ENCODE measurements around the gene MRPL48. TPM values are rescaled to one million over a fixed set of nuclear protein-coding genes. Genes with fewer than 3 reads are reported as not detected.
A peak's percentile ranks its signal among the peaks of the same experiment; 100 is the strongest.

Gene MRPL48
- total and polyA plus RNA-seq, 7 experiments from 2014 or later: 20.3 to 88.7 (median 27.9) TPM

- ATAC-seq (no peak), DNase-seq (no peak)
- peaks cover 33 to 49% (median 40%) of the 10 kb centered on the region in 7 donors for H3K4me1 Mint-ChIP-seq
- no peak overlapping the region for H3K27ac ChIP-seq (ENCODE audit: low read depth, low read length)
- no peak overlapping the region for H3K4me3 ChIP-seq (ENCODE audit: low read length)
- intact Hi-C loops (cut with micrococcal nuclease): no loop called here
- H3K4me3 Mint-ChIP-seq: peak overlapping the region in 1 of 10 donors; percentile 98
- ChIA-PET CTCF (no interaction called here), POLR2A (interaction anchor here (1.0 kb wide), 1 partner anchor 22 kb away, joined by 3 read pairs; no protein-coding TSS in a partner anchor)
- H3K27me3 Mint-ChIP-seq: no peaks in the 10 kb centered on the region
- peaks cover 0 to 7% (median 0%) of the 10 kb centered on the region in 3 experiments for H3K36me3 ChIP-seq (ENCODE audit: control insufficient read depth in 2 of 3, insufficient read depth in 3 of 3, low read length in 3 of 3)
- H3K27me3 ChIP-seq (ENCODE audit: control insufficient read depth in 2 of 2, insufficient read depth in 2 of 2, low read length in 2 of 2): no peaks in the 10 kb centered on the region
- H3K9me3 Mint-ChIP-seq: no peaks in the 10 kb centered on the region
- peaks cover 0 to 22% (median 5%) of the 10 kb centered on the region in 5 donors for H3K36me3 Mint-ChIP-seq
- H3K27ac Mint-ChIP-seq: no peak overlapping the region
- H3K9me3 ChIP-seq (ENCODE audit: control insufficient read depth in 2 of 3, low read length in 3 of 3): no peaks in the 10 kb centered on the region
- peaks cover 14 to 15% of the 10 kb centered on the region in 2 donors for H3K4me1 ChIP-seq (ENCODE audit: control insufficient read depth in 2 of 2, insufficient read depth in 2 of 2, low read length in 2 of 2)
Measured at GRCh38 chr11:73757598-73757997, 30.1 kb upstream of the MRPL48 start.

- no peak overlapping the region for H3K27ac ChIP-seq (ENCODE audit: low read depth, low read length)
- peaks cover 30 to 45% (median 39%) of the 10 kb centered on the region in 7 donors for H3K4me1 Mint-ChIP-seq
- DNase-seq (no peak), ATAC-seq (no peak)
- ChIA-PET CTCF (no interaction called here), POLR2A (interaction anchor here (0.8 to 1.0 kb wide), 2 partner anchors 12 to 21 kb away, joined by 3 read pairs; no protein-coding TSS in a partner anchor)
- peak overlapping the region; percentile 70 to 98 (median 94) for H3K4me3 Mint-ChIP-seq
- H3K27ac Mint-ChIP-seq: peak overlapping the region in 1 of 9 donors; percentile 56
- intact Hi-C loops (cut with micrococcal nuclease): no loop called here
- peak overlapping the region; percentile 87 for H3K4me3 ChIP-seq (ENCODE audit: low read length)
- no peaks in the 10 kb centered on the region for H3K9me3 Mint-ChIP-seq
- H3K4me1 ChIP-seq (ENCODE audit: control insufficient read depth in 2 of 2, insufficient read depth in 2 of 2, low read length in 2 of 2): peaks cover 14 to 15% of the 10 kb centered on the region in 2 donors
- H3K36me3 Mint-ChIP-seq: peaks cover 0 to 22% (median 5%) of the 10 kb centered on the region in 5 donors
- no peaks in the 10 kb centered on the region for H3K27me3 Mint-ChIP-seq
- H3K9me3 ChIP-seq (ENCODE audit: control insufficient read depth in 2 of 3, low read length in 3 of 3): no peaks in the 10 kb centered on the region
- peaks cover 0 to 7% (median 0%) of the 10 kb centered on the region in 3 experiments for H3K36me3 ChIP-seq (ENCODE audit: control insufficient read depth in 2 of 3, insufficient read depth in 3 of 3, low read length in 3 of 3)
- H3K27me3 ChIP-seq (ENCODE audit: control insufficient read depth in 2 of 2, insufficient read depth in 2 of 2, low read length in 2 of 2): no peaks in the 10 kb centered on the region
Measured at GRCh38 chr11:73758451-73758850, 29.2 kb upstream of the MRPL48 start.

GRCh38 chr11:73759610-73760134 is 28.0 kb upstream of the MRPL48 start:
- H3K36me3 ChIP-seq (ENCODE audit: control insufficient read depth in 2 of 3, insufficient read depth in 3 of 3, low read length in 3 of 3): peaks cover 0 to 7% (median 0%) of the 10 kb centered on the region in 3 experiments
- Mint-ChIP-seq H3K4me3 (peak overlapping the region; percentile 89 to 98 (median 94)), H3K36me3 (peaks cover 0 to 20% (median 0%) of the 10 kb centered on the region in 5 donors), H3K4me1 (peaks cover 19 to 40% (median 32%) of the 10 kb centered on the region in 7 donors), H3K27ac (peak overlapping the region; percentile 66 to 95 (median 92)), H3K27me3 (no peaks in the 10 kb centered on the region), H3K9me3 (no peaks in the 10 kb centered on the region)
- intact Hi-C loops (cut with micrococcal nuclease): loop anchor here in 1 of 2 donors (5.0 to 10.0 kb wide), 2 partner anchors 385 to 988 kb away; partner anchors contain the start of genes RELT and RNF169
- DNase-seq (peak in 2 of 9 donors; percentile 8 to 9), ATAC-seq (no peak)
- no peaks in the 10 kb centered on the region for H3K27me3 ChIP-seq (ENCODE audit: control insufficient read depth in 2 of 2, insufficient read depth in 2 of 2, low read length in 2 of 2)
- H3K27ac ChIP-seq (ENCODE audit: low read depth, low read length): peak overlapping the region; percentile 89
- peaks cover 14 to 15% of the 10 kb centered on the region in 2 donors for H3K4me1 ChIP-seq (ENCODE audit: control insufficient read depth in 2 of 2, insufficient read depth in 2 of 2, low read length in 2 of 2)
- POLR2A ChIA-PET: interaction anchor here (1.1 to 9.7 kb wide), 2 partner anchors 18 to 112 kb away, joined by 3 to 162 read pairs; no protein-coding TSS in a partner anchor
- peak overlapping the region; percentile 87 for H3K4me3 ChIP-seq (ENCODE audit: low read length)
- H3K9me3 ChIP-seq (ENCODE audit: control insufficient read depth in 2 of 3, low read length in 3 of 3): no peaks in the 10 kb centered on the region
- CTCF ChIA-PET: no interaction called here

GRCh38 chr11:73760135-73760678 is 27.5 kb upstream of the MRPL48 start:
- no peaks in the 10 kb centered on the region for H3K9me3 ChIP-seq (ENCODE audit: control insufficient read depth in 2 of 3, low read length in 3 of 3)
- intact Hi-C loops (cut with micrococcal nuclease): loop anchor here in 1 of 2 donors (5.0 to 10.0 kb wide), 2 partner anchors 385 to 987 kb away; partner anchors contain the start of genes RELT and RNF169
- Mint-ChIP-seq H3K9me3 (no peaks in the 10 kb centered on the region), H3K27ac (peak overlapping the region; percentile 73 to 95 (median 92)), H3K4me1 (peaks cover 19 to 40% (median 32%) of the 10 kb centered on the region in 7 donors), H3K4me3 (peak overlapping the region; percentile 89 to 98 (median 94)), H3K36me3 (peaks cover 0 to 20% (median 0%) of the 10 kb centered on the region in 5 donors), H3K27me3 (peaks cover 0 to 3% (median 0%) of the 10 kb centered on the region in 5 donors)
- H3K4me3 ChIP-seq (ENCODE audit: low read length): peak overlapping the region; percentile 87
- H3K4me1 ChIP-seq (ENCODE audit: control insufficient read depth in 2 of 2, insufficient read depth in 2 of 2, low read length in 2 of 2): peaks cover 14 to 15% of the 10 kb centered on the region in 2 donors
- DNase-seq (no peak), ATAC-seq (no peak)
- ChIA-PET CTCF (interaction anchor here (0.8 to 3.6 kb wide), 2 partner anchors 19 to 99 kb away, joined by 6 to 22 read pairs; no protein-coding TSS in a partner anchor), POLR2A (interaction anchor here (1.0 to 9.7 kb wide), 6 partner anchors 15 to 411 kb away, joined by 3 to 162 read pairs (median 6); partner anchors contain the start of genes FAM168A, MRPL48 and PPME1)
- no peaks in the 10 kb centered on the region for H3K27me3 ChIP-seq (ENCODE audit: control insufficient read depth in 2 of 2, insufficient read depth in 2 of 2, low read length in 2 of 2)
- H3K36me3 ChIP-seq (ENCODE audit: control insufficient read depth in 2 of 3, insufficient read depth in 3 of 3, low read length in 3 of 3): peaks cover 0 to 7% (median 0%) of the 10 kb centered on the region in 3 experiments
- peak overlapping the region; percentile 89 for H3K27ac ChIP-seq (ENCODE audit: low read depth, low read length)

- POLR2A ChIA-PET: interaction anchor here (0.6 to 9.7 kb wide), 9 partner anchors 8 to 411 kb away, joined by 3 to 162 read pairs (median 3); partner anchors contain the start of genes FAM168A, MRPL48 and PPME1
- Histone ChIP-seq H3K27ac (ENCODE audit: low read depth, low read length) (peak within 1 kb of the TSS; percentile 89), H3K9me3 (ENCODE audit: control insufficient read depth in 2 of 3, low read length in 3 of 3) (no peaks in the 10 kb centered on the region), H3K4me3 (ENCODE audit: low read length) (peak within 1 kb of the TSS; percentile 87), H3K4me1 (ENCODE audit: control insufficient read depth in 2 of 2, insufficient read depth in 2 of 2, low read length in 2 of 2) (peaks cover 14 to 15% of the 10 kb centered on the region in 2 donors), H3K27me3 (ENCODE audit: control insufficient read depth in 2 of 2, insufficient read depth in 2 of 2, low read length in 2 of 2) (no peaks in the 10 kb centered on the region), H3K36me3 (ENCODE audit: control insufficient read depth in 2 of 3, insufficient read depth in 3 of 3, low read length in 3 of 3) (peaks cover 0 to 7% (median 0%) of the 10 kb centered on the region in 3 experiments)
- Mint-ChIP-seq H3K4me3 (peak within 1 kb of the TSS; percentile 89 to 98 (median 94)), H3K36me3 (peaks cover 0 to 16% (median 0%) of the 10 kb centered on the region in 5 donors), H3K27me3 (peaks cover 0 to 5% (median 0%) of the 10 kb centered on the region in 5 donors), H3K9me3 (no peaks in the 10 kb centered on the region), H3K27ac (peak within 1 kb of the TSS; percentile 86 to 98 (median 92)), H3K4me1 (peaks cover 19 to 40% (median 32%) of the 10 kb centered on the region in 7 donors)
- intact Hi-C loops (cut with micrococcal nuclease): loop anchor here (1.0 to 10.0 kb wide), 10 partner anchors 18 to 986 kb away; partner anchors contain the start of genes C2CD3 (in 2 of the 2), FAM168A (in 2 of the 2), PPME1 (in 2 of the 2) and COA4 (in 1 of the 2)
- DNase-seq (peak; percentile 94 to 100 (median 100)), ATAC-seq (peak; percentile 94)
- CTCF ChIA-PET: interaction anchor here (0.6 to 3.6 kb wide), 5 partner anchors 18 to 100 kb away, joined by 3 to 22 read pairs (median 4); partner anchors contain the start of gene MRPL48
Measured at GRCh38 chr11:73760679-73761402, 26.8 kb upstream of the MRPL48 start, which contains the start of gene RAB6A. Gene RAB6A, minus strand, starts transcription at chr11:73761074. Its CDS starts 439 bp downstream, at chr11:73760635.

Data from naive thymus-derived CD4-positive, alpha-beta T cell (primary cell).